ENCODE results near the gene CMTM7.

DNA sequence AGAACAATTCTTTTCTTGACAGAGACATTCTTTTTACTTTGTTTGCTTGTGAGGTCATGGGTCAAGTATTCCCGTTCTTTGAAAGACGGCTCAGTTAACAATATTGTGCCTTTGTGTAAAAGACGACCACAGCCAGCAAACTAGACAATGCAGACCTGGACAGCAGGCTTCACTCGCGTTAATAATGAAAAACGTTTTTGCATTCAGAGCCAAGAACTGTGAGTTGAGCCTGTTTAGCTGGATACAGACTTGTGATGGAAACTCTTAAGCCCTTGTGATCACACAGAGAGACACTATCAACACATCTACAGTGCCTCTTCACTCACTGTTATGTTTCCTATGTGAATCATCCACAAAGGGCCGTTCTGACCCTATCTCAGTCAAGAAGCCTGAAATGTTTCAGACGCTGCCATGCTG, 37.3 kb upstream of the CMTM7 start:
- TF ChIP-seq POLR2A (IDR thresholded peaks at IDR 0.05) (no peak), CTCF (IDR thresholded peaks at IDR 0.05) (no peak)
